ENCODE measurements around the gene STPG4.

STPG4 gene

DNA sequence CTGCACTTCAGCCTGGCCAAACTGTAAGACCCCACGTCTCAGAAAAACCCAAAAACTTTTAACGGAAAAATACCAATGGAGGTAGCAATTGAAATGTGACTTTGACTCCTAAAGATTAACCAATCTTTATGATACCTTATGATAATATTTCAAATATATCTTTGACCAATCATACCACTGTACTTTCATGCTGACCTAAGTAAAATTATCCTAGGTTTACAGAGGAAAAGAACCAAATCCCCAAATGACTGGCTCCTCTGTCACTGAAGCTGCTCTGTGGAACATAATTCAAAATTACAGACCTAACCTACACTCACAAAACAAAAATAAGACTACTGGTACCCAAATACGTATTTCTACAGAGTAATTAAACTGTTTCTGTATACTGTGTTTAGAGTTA is 7.7 kb upstream of the STPG4 start:
- H3K27ac ChIP-seq (ENCODE audit: extremely low read depth, low read depth, low read length) = no peak overlapping the region
- ChIA-PET CTCF (interaction anchor here (0.7 to 1.7 kb wide), 4 partner anchors 10 to 643 kb away, joined by 3 to 4 read pairs (median 4); no protein-coding TSS in a partner anchor), POLR2A (no interaction called here)
- no peaks in the 10 kb centered on the region for H3K4me1 ChIP-seq (ENCODE audit: control insufficient read depth, insufficient read depth, low read length)
- H3K9me3 ChIP-seq (ENCODE audit: control insufficient read depth, insufficient read depth, low read depth, low read length) = no peaks in the 10 kb centered on the region
- H3K4me3 ChIP-seq (ENCODE audit: low read depth, low read length) = no peak overlapping the region
- H3K36me3 ChIP-seq (ENCODE audit: control insufficient read depth in 2 of 2, insufficient read depth in 1 of 2, low read length in 2 of 2) = peaks cover 61 to 89% of the 10 kb centered on the region in 2 experiments
- no peak for TF ChIP-seq ZNF404 (tag by site-specific recombination; IDR thresholded peaks at IDR 0.05)

- TF ChIP-seq PRDM1 (tag by site-specific recombination; IDR thresholded peaks at IDR 0.05) = no peak
- no peak for TF ChIP-seq ZNF394 (tag by site-specific recombination; IDR thresholded peaks at IDR 0.05; ENCODE audit: borderline replicate concordance)
- TF ChIP-seq, protein P1, sequence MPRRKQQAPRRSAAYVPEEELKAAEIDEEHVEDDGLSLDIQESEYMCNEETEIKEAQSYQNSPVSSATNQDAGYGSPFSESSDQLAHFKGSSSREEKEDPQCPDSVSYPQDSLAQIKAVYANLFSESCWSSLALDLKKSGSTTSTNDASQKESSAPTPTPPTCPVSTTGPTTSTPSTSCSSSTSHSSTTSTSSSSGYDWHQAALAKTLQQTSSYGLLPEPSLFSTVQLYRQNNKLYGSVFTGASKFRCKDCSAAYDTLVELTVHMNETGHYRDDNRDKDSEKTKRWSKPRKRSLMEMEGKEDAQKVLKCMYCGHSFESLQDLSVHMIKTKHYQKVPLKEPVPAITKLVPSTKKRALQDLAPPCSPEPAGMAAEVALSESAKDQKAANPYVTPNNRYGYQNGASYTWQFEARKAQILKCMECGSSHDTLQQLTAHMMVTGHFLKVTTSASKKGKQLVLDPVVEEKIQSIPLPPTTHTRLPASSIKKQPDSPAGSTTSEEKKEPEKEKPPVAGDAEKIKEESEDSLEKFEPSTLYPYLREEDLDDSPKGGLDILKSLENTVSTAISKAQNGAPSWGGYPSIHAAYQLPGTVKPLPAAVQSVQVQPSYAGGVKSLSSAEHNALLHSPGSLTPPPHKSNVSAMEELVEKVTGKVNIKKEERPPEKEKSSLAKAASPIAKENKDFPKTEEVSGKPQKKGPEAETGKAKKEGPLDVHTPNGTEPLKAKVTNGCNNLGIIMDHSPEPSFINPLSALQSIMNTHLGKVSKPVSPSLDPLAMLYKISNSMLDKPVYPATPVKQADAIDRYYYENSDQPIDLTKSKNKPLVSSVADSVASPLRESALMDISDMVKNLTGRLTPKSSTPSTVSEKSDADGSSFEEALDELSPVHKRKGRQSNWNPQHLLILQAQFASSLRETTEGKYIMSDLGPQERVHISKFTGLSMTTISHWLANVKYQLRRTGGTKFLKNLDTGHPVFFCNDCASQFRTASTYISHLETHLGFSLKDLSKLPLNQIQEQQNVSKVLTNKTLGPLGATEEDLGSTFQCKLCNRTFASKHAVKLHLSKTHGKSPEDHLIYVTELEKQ (tag by site-specific recombination; IDR thresholded peaks at IDR 0.05; ENCODE audit: borderline replicate concordance) = no peak
- no peak for TF ChIP-seq ZNF654 (tag by site-specific recombination; IDR thresholded peaks at IDR 0.05; ENCODE audit: low read depth)
- no peak for TF ChIP-seq ZNF610 (tag by site-specific recombination; IDR thresholded peaks at IDR 0.05; ENCODE audit: borderline replicate concordance)
- TF ChIP-seq SCRT1 (tag by site-specific recombination; IDR thresholded peaks at IDR 0.05; ENCODE audit: borderline replicate concordance) = no peak
- no peak for TF ChIP-seq KLF9 (tag by site-specific recombination; IDR thresholded peaks at IDR 0.05; ENCODE audit: low read depth)
- no peak for TF ChIP-seq HOXA7 (CRISPR knock-in tag; IDR thresholded peaks at IDR 0.05; ENCODE audit: borderline replicate concordance)
- TF ChIP-seq ZNF121 (tag by site-specific recombination; IDR thresholded peaks at IDR 0.05) = no peak
- no peak for TF ChIP-seq ZNF600 (tag by site-specific recombination; IDR thresholded peaks at IDR 0.05)
- no peak for TF ChIP-seq ZFP37 (tag by site-specific recombination; IDR thresholded peaks at IDR 0.05)
- TF ChIP-seq KLF10 (tag by site-specific recombination; IDR thresholded peaks at IDR 0.05) = no peak
- TF ChIP-seq ZNF837 (tag by site-specific recombination; IDR thresholded peaks at IDR 0.05) = no peak
- no peak for TF ChIP-seq ZNF768 (tag by site-specific recombination; IDR thresholded peaks at IDR 0.05)
- TF ChIP-seq ZFP3 (tag by site-specific recombination; IDR thresholded peaks at IDR 0.05; ENCODE audit: low read depth) = no peak
- no peak for TF ChIP-seq ZBTB20 (tag by site-specific recombination; IDR thresholded peaks at IDR 0.05)
- TF ChIP-seq, protein P2, sequence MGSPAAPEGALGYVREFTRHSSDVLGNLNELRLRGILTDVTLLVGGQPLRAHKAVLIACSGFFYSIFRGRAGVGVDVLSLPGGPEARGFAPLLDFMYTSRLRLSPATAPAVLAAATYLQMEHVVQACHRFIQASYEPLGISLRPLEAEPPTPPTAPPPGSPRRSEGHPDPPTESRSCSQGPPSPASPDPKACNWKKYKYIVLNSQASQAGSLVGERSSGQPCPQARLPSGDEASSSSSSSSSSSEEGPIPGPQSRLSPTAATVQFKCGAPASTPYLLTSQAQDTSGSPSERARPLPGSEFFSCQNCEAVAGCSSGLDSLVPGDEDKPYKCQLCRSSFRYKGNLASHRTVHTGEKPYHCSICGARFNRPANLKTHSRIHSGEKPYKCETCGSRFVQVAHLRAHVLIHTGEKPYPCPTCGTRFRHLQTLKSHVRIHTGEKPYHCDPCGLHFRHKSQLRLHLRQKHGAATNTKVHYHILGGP (tag by site-specific recombination; IDR thresholded peaks at IDR 0.05) = no peak
- TF ChIP-seq IKZF3 (tag by site-specific recombination; IDR thresholded peaks at IDR 0.05) = no peak
- TF ChIP-seq, protein P3, sequence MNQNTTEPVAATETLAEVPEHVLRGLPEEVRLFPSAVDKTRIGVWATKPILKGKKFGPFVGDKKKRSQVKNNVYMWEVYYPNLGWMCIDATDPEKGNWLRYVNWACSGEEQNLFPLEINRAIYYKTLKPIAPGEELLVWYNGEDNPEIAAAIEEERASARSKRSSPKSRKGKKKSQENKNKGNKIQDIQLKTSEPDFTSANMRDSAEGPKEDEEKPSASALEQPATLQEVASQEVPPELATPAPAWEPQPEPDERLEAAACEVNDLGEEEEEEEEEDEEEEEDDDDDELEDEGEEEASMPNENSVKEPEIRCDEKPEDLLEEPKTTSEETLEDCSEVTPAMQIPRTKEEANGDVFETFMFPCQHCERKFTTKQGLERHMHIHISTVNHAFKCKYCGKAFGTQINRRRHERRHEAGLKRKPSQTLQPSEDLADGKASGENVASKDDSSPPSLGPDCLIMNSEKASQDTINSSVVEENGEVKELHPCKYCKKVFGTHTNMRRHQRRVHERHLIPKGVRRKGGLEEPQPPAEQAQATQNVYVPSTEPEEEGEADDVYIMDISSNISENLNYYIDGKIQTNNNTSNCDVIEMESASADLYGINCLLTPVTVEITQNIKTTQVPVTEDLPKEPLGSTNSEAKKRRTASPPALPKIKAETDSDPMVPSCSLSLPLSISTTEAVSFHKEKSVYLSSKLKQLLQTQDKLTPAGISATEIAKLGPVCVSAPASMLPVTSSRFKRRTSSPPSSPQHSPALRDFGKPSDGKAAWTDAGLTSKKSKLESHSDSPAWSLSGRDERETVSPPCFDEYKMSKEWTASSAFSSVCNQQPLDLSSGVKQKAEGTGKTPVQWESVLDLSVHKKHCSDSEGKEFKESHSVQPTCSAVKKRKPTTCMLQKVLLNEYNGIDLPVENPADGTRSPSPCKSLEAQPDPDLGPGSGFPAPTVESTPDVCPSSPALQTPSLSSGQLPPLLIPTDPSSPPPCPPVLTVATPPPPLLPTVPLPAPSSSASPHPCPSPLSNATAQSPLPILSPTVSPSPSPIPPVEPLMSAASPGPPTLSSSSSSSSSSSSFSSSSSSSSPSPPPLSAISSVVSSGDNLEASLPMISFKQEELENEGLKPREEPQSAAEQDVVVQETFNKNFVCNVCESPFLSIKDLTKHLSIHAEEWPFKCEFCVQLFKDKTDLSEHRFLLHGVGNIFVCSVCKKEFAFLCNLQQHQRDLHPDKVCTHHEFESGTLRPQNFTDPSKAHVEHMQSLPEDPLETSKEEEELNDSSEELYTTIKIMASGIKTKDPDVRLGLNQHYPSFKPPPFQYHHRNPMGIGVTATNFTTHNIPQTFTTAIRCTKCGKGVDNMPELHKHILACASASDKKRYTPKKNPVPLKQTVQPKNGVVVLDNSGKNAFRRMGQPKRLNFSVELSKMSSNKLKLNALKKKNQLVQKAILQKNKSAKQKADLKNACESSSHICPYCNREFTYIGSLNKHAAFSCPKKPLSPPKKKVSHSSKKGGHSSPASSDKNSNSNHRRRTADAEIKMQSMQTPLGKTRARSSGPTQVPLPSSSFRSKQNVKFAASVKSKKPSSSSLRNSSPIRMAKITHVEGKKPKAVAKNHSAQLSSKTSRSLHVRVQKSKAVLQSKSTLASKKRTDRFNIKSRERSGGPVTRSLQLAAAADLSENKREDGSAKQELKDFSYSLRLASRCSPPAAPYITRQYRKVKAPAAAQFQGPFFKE (tag by site-specific recombination; IDR thresholded peaks at IDR 0.05; ENCODE audit: borderline replicate concordance) = no peak
- TF ChIP-seq ZNF2 (tag by site-specific recombination; IDR thresholded peaks at IDR 0.05) = no peak
- no peaks in the 10 kb centered on the region for H3K9me3 ChIP-seq (ENCODE audit: control insufficient read depth, insufficient read depth, low read depth, low read length)
- no peak overlapping the region for H3K27ac ChIP-seq (ENCODE audit: extremely low read depth, low read depth, low read length)
- ChIA-PET POLR2A (no interaction called here), CTCF (no interaction called here)
- H3K4me3 ChIP-seq (ENCODE audit: low read depth, low read length) = no peak overlapping the region
- no peaks in the 10 kb centered on the region; the same call in 1 of the 2 replicates for H3K4me1 ChIP-seq (ENCODE audit: control insufficient read depth, insufficient read depth, low read length)
- H3K36me3 ChIP-seq (ENCODE audit: control insufficient read depth in 2 of 2, insufficient read depth in 1 of 2, low read length in 2 of 2) = peaks cover 50 to 79% of the 10 kb centered on the region in 2 experiments
Measured at GRCh38 chr2:47161475-47161874, 6.4 kb upstream of the STPG4 start.

Data from HEK293 (cell line).